Type B pancreatic cell (in vitro differentiated cells): ENCODE data around the gene HMCN1. TPM values are rescaled to one million over a fixed set of nuclear protein-coding genes. Genes with fewer than 3 reads are reported as not detected.

Experiments
- DNase-seq: peaks from one replicate; pipeline ENCODE4 v3.0.0; 2021; ENCODE audit warnings: mixed read lengths; ENCODE audit not compliant: unreplicated experiment; ENCODE audit errors: extremely low spot score
- H3K27ac Mint-ChIP-seq: 2 replicates; pipeline ENCODE4 v1.8.0; 2021; ENCODE audit warnings: mild to moderate bottlenecking, mixed read lengths
- H3K27me3 Mint-ChIP-seq: 2 replicates; pipeline ENCODE4 v1.8.0; 2021; ENCODE audit warnings: mixed read lengths
- H3K36me3 Mint-ChIP-seq: 2 replicates; pipeline ENCODE4 v1.8.0; 2021; ENCODE audit warnings: mixed read lengths
- H3K4me1 Mint-ChIP-seq: one replicate; pipeline ENCODE4 v1.8.0; 2021; ENCODE audit warnings: mixed read lengths; ENCODE audit not compliant: unreplicated experiment
- H3K4me3 Mint-ChIP-seq: 2 replicates; pipeline ENCODE4 v1.8.0; 2021; ENCODE audit warnings: mild to moderate bottlenecking, mixed read lengths
- H3K9me3 Mint-ChIP-seq: 2 replicates; pipeline ENCODE4 v1.8.0; 2021; ENCODE audit warnings: mixed read lengths
- CTCF ChIP-seq: fragments of 200-600 bp; sonication (generic); conservative IDR thresholded peaks from 2 replicates; pipeline ENCODE4 v1.5.0; 2021; ENCODE audit warnings: antibody characterized with exemption, mild to moderate bottlenecking
- total RNA-seq: library from RNA; stranded (reverse); gene quantifications from 2 replicates; pipeline ENCODE4 v1.2.1, GENCODE V29; 2021; ENCODE audit warnings: low replicate concordance

The HMCN1 gene
- total RNA-seq, 1 donor from 2014 or later = 13.2 TPM

GRCh38 chr1:185987611-185988321 is 253.6 kb downstream of the HMCN1 start:
- no peak overlapping the region for H3K27ac Mint-ChIP-seq
- no peaks in the 10 kb centered on the region for H3K4me1 Mint-ChIP-seq
- H3K27me3 Mint-ChIP-seq = no peaks in the 10 kb centered on the region
- no peaks in the 10 kb centered on the region for H3K9me3 Mint-ChIP-seq
- no peak overlapping the region for H3K4me3 Mint-ChIP-seq
- DNase-seq = no peak
- no peaks in the 10 kb centered on the region for H3K36me3 Mint-ChIP-seq
- TF ChIP-seq CTCF = no peak

- H3K27me3 Mint-ChIP-seq = no peaks in the 10 kb centered on the region
- no peaks in the 10 kb centered on the region for H3K36me3 Mint-ChIP-seq
- H3K4me3 Mint-ChIP-seq = no peak overlapping the region
- no peak for DNase-seq
- no peaks in the 10 kb centered on the region for H3K9me3 Mint-ChIP-seq
- no peak for TF ChIP-seq CTCF
- H3K27ac Mint-ChIP-seq = no peak overlapping the region
- H3K4me1 Mint-ChIP-seq = no peaks in the 10 kb centered on the region
Observed at GRCh38 chr1:185990565-185990964, 256.4 kb downstream of the HMCN1 start.

- no peak for TF ChIP-seq CTCF
- Mint-ChIP-seq H3K36me3 (no peaks in the 10 kb centered on the region), H3K9me3 (peaks cover 1% of the 10 kb centered on the region), H3K27me3 (no peaks in the 10 kb centered on the region), H3K4me3 (no peak overlapping the region), H3K27ac (no peak overlapping the region), H3K4me1 (no peaks in the 10 kb centered on the region)
- DNase-seq = no peak
Observed at GRCh38 chr1:185991266-185991665, 257.1 kb downstream of the HMCN1 start.

- no peak overlapping the region for H3K27ac Mint-ChIP-seq
- no peaks in the 10 kb centered on the region for H3K4me1 Mint-ChIP-seq
- no peaks in the 10 kb centered on the region for H3K27me3 Mint-ChIP-seq
- DNase-seq = no peak
- no peaks in the 10 kb centered on the region for H3K36me3 Mint-ChIP-seq
- peaks cover 5% of the 10 kb centered on the region for H3K9me3 Mint-ChIP-seq
- TF ChIP-seq CTCF = no peak
- no peak overlapping the region for H3K4me3 Mint-ChIP-seq
Observed at GRCh38 chr1:185996211-185996610, 262.0 kb downstream of the HMCN1 start.

- TF ChIP-seq CTCF = no peak
- no peaks in the 10 kb centered on the region for H3K36me3 Mint-ChIP-seq
- no peak for DNase-seq
- H3K27ac Mint-ChIP-seq = no peak overlapping the region
- H3K4me3 Mint-ChIP-seq = no peak overlapping the region
- no peaks in the 10 kb centered on the region for H3K4me1 Mint-ChIP-seq
- H3K9me3 Mint-ChIP-seq = peaks cover 5% of the 10 kb centered on the region
- no peaks in the 10 kb centered on the region for H3K27me3 Mint-ChIP-seq
Observed at GRCh38 chr1:185998391-185998790, 264.2 kb downstream of the HMCN1 start.
